Middle frontal gyrus (tissue), 1 donor: ENCODE measurements around the gene NGEF.
"Not testable (repeated sequence)": the region's sequence is repeated elsewhere in the genome, so short reads cannot be mapped to it uniquely, and the experiment has no call there.

Experiments used
- DNase-seq: peaks from one replicate; pipeline ENCODE4 v3.0.0-alpha.2; 2015; ENCODE audit warnings: low spot score; ENCODE audit errors: extremely low spot score

NGEF gene

DNA sequence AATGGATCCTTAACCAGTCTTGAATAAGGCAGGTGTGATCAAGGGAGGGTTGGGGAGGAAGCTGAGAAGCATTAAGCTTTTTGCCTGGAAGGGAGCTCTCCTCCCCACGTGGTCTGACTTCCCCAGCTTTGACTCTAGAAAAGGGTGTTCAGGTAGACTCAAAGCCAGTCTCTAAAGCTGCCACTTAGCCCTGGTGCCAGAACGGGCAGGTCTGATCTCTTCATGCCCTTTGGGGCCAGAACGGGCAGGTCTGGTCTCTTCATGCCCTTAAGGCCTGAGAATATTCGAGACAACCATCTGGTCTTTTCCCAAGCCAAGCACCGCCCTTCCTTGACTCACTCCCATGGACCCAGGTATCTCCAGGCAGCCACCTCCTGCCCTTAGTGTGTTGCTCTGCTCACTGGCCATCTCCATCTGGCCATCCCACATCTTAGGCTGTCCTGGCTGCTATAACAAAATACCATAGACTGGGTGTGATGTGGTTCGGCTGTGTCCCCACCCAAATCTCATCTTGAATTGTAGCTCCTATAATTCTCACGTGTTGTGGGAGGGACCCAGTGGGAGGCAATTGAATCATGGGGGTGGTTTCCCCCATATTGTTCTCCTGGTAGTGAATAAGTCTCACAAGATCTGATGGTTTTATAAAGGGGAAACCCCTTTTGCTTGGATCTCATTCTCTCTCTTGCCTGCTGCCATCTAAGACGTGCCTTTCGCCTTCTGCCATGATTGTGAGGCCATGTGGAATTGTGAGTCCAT, 83.6 kb downstream of the NGEF start:
- no peak for DNase-seq

DNA sequence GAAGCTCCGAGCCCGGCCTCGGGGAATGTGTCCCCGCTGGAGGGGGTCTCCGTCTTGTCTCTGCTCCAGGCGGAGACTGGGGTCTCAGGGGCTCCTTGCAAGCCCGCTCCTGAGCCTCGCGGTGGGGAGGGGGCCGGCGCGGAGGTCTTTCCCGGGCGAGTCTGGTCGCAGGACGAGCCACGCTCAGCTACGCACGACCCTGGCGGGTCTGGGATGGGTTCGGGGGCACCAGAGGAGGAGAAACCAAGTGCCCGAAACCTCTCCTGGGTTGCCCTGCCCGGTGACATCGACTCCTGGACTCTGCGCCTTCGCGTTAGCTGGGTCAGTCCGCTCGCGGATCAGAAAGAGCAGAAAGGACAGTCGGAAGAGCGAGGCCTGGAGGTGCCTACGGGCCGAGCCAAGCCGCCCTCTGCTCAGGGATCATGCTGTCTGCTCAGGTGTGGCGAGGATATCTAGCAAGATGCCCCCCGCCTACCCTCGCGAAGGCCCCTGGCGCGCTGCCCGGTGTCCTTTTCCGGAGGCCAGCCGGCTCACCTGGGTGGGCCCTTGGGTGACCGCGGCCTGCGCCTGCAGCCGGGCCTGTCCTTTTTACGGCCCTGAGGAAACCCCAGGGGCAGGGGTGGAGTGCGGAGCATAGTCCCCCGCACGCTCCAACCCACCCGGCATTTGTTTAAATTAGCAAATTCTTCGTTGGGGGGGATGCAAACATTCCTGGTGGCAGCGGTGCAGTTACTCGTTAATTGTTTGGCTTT, 84.3 kb downstream of the NGEF start:
- DNase-seq, result no peak

DNA sequence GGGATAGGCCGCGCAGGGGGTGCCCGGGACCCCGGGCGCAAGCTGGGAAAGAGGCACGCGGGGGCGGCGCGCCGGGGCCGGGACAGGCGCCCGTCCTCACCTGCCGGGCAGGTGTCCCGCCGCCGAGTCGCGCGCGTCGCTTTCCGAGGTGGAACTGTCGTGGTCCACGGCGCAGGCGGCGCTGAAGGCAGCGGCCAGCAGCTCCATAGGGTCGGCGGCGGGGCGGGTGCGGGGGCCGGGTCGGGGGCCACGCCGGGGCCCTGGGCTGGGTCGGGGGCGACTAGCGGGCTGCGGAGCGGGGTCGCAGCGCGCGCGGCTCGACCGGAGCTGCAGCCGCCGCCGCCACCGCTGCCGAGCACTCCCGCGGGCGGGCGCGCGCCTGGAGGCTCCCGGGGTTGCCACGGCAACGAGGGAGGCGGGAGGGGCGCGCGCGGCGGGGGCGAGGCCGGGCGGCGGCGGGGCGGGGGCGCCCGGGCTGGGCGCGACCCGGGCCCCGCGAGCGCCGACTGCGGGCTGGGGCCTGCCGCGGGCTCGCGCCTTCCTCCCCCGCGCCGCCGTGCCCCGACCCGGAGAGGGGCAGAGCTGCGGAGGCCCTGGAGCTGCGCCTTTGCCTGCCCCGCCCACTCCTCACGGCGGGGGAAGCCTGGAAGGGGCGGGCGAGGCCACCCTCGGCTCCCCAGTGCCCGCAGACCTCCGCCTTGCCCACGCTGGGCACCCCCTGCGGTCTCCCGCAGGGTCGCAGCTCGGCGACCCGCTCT, 85.1 kb downstream of the NGEF start:
- no peak for DNase-seq

DNA sequence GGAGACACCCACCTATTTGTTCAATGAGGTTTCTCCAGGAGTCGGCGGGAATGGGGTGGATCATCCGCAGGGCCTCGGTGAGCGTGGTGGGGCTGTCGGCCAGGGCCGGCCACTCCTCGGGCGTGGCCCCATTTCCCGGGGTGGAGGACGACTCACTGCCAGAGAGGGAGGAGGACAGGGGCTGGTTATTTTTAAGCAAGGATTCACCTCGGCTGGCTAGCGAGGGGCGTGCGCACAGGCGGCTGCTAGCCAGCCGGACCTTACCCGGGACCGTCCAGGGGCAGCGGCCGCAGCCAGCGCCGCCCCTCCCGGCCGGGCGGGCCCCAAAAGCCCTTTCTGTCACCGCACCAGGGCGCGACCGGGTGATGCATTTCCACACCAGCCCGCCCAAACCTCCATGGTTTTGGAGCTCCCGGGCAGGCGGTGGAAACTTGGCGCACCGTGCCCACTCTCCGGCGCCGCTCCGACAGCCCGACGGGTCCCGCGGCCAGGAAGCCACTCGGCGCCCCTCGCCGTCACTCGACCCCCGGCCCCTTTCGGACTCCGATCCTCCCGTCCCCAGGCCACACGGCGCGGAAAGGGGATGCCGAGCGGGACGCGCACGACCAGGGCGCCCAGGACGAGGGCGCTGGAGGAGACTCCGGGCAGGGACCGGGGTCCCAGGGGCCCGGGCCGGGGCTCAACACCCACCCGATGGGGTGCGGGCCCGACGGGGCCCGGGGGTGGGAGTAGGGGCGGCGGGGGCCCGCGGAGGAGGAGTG, 85.8 kb downstream of the NGEF start:
- DNase-seq, result no peak

DNA sequence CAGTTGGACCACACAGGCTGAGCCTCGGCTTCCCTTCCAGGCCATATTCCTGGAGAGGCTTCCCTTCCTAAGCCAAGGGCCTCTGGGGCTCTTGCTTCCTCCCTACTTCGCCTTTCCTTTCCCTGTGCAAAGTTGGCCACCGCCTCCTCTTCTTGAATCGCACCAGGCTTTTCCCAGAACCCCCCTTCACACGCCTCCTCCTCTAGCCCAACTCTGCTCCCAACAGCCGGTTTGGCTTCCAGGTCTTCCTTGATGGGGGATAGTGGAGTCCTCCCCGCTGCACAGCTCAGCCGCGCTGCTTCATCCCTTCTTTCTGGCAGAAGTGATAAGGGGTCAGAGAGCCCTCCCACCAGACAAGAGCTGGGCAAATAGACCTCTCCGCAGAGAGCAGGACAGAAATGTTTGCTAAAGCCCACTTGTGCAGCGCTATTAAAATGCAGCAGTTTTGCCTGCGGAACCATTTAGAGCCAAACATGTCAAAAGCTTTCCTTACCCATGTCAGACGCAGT, 86.6 kb downstream of the NGEF start:
- DNase-seq, result no peak

DNA sequence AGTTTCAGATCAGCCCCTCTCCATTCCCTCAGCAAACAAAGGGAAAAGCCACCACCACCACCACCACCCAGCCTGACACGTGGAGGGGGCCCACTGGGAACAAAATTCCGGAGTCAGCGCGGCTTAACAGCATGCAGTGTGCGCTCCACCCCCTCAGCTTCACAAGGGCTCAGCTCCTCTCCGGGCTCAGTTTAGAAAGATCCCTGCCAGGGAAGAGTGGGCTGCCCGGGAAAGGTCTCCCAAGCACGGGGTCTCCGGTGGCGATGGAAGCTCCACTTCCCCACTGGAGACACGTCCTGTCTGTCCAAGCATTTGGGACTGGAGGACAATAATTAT, 87.3 kb downstream of the NGEF start:
- no peak for DNase-seq

DNA sequence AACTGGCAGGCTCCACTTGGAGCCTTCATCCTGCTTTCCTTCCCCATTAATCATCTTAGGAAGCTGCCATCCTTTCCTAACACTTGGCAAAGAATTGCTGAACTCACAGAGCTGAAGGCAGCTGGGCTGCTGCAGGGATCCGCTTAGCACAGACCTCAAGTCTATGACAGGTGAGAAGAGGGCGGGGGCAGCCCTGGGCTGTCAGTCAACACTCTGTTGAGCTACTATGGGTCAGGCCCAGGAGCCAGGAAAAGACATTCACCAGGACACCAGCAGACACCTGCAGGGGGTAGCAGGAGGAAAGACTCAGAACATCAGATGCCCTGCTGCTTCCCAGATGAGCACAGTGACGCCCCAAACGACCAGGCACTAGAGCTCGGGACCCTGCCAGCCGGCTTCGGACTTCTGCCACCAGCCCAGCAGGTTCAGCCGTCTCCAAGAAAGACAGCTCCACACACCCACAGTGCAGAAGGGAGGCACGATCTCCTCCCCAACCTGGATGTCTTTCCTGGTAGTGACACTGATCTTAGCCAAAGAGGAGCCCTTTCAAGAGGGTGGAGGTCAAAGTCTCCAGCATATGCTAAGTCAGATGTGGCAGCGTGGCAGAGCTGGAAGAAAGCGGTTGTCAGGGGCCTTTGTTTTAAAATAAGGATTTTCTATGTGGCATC, 87.8 kb downstream of the NGEF start:
- no peak for DNase-seq

DNA sequence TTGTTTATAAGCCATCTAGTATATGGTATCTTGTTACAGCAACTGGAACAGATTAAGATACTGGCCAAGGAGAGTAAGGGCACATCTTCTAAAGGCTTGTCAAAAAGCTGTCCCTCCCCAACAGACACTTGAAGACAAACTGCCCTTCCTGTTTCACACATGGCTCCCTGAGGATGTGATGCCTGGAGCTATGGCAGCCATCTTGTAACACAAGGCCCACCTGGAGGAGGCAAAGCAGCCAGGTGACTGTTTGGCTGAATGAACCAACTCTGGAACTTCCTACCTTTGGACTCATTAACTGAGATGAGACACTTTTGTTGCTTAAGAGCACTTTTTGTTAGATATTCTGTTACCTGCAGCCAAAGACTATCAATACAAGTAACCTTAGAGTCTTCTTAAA, 88.6 kb downstream of the NGEF start:
- DNase-seq, result no peak

DNA sequence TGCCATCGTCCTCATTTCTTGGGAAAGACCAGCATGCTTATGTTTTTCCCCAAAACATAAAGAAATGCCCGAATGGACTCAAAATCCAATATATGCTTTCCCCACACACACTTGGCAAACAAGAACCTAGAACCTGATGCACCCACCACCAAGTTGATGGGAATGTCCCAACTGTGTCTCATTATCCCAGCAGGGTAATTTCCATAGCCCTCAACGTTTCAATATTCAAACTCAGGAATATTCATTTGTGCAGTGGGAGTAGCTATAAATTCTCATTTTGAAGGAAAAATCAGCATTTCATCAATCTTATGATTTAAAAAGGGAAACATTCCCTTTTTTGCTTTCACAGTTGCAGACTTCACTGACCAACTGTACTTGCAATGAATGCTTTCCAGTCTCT, 92.3 kb downstream of the NGEF start:
- DNase-seq, result no peak

DNA sequence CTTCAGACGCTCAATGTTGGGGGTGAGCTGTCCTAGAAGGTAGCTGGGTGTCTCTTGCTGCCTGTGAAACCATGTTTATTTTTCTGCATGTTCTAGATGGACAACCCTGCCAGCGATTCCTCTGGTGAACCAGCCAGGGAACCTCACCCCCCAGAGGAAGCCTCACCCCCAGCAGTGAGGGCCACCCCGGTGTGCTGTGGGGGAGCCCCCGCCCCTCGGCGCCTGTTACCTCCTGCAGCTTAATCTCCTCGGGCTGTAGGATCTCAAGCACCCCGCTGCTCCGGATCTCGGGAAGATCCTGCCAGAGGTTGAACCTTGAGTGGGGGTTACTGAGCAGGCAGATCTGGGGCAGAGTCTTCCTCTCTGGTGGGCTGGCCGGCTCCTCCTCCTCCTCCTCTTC, 93.0 kb downstream of the NGEF start:
- DNase-seq, result no peak

DNA sequence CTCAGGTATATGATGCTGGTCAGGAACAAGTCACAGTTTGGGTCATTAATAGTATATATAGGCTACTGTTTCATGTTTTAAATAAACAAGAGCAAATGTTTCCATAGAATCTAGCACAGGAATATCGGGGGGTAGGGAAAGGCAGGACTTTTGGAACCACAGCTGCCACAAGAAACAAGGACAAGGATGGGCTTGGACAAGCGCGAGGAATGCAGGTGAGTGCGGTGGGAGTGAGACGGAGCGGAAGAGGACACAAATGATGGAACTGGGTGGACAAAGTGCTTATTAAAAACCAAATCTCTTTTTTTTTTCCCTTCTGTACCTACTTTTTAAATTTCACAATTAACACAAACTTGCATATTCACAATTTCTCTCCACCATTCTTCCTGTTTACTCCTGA, 93.9 kb downstream of the NGEF start:
- no peak for DNase-seq

DNA sequence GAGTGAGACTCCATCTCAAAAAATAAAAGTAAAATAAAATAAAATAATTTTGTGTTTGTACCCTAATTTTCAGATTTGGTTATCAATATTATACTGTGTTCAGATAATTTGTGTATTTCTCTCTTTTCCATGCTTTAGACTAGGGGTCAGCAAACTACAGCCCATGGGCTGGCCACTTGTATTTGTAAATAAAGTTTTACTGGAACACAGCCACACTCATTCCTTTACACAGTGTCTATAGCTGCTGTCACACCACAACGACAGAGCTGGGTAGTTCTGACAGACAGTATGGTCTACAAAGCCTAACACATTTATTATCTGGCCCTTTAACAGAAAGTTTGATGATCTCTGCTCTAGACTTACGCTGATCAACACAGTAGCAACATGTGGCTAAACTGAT, 99.2 kb downstream of the NGEF start:
- no peak for DNase-seq

DNA sequence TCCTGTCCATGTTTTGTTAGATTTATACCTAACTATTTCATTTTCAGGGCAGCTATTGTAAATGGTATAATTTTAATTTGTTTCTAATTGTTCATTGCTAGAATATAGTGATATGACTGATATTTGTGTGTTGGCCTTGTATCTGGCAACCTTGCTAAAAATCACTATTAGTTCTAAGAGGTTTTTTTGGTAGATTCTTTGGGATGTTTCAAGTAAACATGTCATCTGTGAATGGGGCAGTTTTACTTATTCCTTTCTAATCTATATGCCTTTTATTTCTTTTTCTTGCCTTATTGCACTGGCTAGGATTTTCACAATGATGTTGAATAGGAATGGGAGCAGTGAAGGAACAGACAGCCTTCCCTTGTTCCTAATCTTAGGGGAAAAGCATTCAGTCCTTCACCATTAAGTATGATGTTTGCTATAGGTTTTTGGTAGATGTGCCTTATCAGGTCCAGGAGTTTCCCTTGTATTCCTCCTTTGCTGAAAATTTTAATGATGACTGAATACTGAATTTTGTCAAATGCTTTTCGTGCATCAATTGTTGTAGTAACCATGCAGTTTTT, 101.3 kb downstream of the NGEF start:
- no peak for DNase-seq

DNA sequence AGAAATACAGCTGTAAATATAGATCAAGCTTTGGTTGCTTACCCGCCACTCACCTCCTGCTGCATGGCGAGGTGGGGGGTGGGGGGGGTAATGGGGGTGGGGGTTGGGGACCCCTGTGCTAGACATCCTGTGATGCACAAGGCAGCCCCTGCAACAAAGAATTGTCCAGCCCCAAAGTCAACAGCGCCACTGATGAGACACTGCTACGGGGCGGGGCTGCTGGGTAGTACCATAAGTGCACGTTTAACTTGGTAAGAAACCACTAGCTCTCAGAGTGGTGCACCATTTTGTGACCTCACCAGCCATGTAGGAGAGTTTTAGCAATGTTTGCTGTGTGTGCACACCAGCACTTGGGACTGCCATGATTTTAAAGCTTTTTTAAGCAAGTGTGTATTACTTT, 102.7 kb downstream of the NGEF start:
- DNase-seq, result no peak

DNA sequence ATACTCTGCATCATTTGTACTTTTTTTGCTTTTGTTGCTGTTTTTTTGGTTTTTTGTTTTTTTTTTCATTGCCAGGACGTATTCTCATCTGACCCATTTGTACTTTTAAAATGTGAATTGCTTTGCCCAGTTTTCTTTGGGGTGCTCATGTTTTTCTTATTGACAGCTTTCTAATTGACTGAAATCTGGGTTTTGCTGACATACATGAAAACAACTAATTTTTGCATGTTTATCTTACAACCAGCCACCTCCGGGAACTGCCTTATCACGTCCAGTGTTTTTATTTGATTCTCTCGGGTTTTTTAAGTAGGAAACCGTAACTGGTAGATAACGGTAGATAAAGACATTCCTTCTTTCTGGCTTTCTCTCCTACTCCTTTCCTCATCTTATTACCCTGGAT, 104.4 kb downstream of the NGEF start:
- DNase-seq, result no peak

DNA sequence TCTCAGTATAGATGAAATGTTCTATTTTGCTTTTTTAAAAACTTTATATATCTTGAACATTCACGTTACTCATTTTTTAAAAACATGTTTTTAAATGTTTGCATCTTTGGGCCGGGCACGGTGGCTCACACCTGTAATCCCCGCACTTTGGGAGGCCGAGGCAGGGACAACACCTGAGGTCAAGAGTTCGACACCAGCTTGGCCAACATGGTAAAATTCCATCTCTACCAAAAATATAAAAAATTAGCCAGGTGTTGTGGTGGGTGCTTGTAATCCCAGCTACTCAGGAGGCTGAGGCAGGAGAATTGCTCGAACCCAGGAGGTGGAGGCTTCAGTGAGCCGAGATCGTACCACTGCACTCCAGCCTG, 105.4 kb downstream of the NGEF start:
- DNase-seq, result not testable (repeated sequence)

DNA sequence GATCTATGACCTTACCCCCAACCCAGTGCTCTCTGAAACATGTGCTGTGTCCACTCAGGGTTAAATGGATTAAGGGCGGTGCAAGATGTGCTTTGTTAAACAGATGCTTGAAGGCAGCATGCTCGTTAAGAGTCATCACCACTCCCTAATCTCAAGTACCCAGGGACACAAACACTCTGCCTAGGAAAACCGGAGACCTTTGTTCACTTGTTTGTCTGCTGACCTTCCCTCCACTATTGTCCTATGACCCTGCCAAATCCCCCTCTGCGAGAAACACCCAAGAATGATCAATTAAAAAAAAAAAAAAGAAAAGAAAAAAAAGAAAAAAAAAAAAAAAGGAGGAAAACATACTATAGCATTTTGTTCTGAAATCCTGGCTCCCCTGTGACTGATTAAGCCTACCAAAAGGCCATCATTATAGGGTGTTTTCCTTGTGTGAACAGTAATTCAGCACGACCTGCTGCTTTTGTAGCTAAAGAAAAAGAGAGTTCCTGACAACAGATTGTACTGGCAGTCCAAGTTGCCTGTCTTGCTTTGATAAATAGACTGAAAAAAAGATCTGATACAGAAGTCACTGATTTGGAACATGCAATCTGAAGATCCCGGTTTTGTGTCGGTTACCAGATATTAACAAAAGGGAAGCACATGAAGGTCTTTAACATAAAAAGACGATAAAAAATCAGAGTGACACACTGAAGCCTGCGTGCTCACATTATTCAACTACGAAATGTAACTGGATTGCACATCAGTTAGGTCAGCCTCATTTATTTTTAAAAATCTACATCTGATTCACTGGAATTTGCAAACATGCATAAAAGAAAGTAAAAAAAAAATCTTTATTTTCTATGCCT, 106.0 kb downstream of the NGEF start:
- not testable (repeated sequence) for DNase-seq

DNA sequence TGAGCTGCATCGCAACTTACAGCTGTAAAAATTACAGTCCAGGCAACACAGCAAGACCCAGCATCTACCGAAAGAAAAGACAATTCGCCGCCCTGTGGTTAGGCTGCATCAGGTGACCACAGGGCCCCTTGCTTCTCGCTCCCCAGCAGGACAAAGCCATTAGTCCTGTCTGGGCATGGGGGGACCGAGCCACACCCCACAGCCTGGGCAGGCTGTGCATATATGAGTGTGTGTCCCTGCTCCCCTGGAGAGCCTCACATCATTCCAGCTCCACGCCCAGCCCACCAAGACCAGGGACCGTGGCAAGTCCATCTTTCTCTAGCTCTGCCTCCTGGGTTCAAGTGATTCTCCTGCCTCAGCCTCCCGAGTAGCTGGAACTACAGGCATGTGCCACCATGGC, 109.1 kb downstream of the NGEF start:
- DNase-seq, result no peak

DNA sequence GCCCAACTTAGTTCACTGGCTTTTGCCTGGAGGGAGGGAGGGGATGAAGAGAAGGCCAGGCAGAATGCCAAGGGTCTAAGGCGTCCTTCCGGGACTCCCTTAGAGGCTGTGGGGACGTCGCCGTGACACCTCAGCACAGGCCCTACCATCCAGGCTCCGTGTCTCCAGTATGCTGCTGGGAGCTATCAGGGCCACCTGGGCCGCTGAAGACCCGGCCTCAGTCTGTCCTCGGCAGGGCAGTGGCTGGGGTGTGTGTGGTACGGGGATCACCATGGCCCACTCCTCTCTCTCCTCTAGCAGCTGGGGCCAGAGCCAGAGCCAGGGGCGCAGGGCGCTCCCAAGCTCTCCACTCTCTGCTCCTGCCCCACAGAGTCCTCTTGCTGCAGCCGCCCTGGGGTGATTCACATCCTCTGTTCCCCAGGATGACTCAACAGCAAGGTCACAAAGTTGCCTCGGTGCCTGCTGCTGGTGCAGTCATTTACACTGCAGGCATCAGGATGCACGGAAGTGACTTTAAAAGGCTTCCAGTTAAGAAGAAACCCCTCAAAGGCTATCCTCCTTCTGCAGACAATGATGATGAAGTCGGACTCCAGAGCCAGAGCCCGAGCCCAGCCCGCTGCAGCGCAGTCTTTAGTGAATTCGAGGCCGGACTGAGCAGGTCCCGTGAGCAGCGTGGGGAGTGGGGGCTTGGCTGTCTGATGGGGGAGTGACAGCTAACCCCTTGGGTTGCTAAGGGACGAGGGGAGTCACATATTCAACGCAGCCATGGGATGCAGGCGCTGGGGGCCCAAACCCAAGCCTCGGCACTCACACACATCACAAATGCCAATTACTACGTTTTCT, 111.1 kb downstream of the NGEF start:
- no peak for DNase-seq
